ENCODE data around the gene SCARB1.

GRCh38 chr12:124809391-124809790 lies 54.3 kb downstream of the SCARB1 start:
- TF ChIP-seq CTCF (IDR thresholded peaks at IDR 0.05) (no peak), EP300 (IDR thresholded peaks at IDR 0.05) (no peak), POLR2AphosphoS5 (IDR thresholded peaks at IDR 0.05) (no peak), POLR2A (IDR thresholded peaks at IDR 0.05; ENCODE audit: low read depth) (no peak)

Data from esophagus muscularis mucosa (tissue), 4 donors.